Ectodermal cell (in vitro differentiated cells): Measurements from ENCODE around the gene TRIM44.

Experiments used
- H3K27ac ChIP-seq: 2 replicates; pipeline ENCODE4 v1.7.0; 2013; ENCODE audit warnings: mild to moderate bottlenecking, low read depth, low read length; ENCODE audit not compliant: insufficient read depth, poor library complexity, severe bottlenecking
- H3K27me3 ChIP-seq: 2 replicates; pipeline ENCODE4 v1.7.0; 2013; ENCODE audit warnings: mild to moderate bottlenecking, low read length; ENCODE audit not compliant: insufficient read depth, control insufficient read depth, poor library complexity, severe bottlenecking
- H3K36me3 ChIP-seq: one replicate; pipeline ENCODE4 v1.7.0; 2013; ENCODE audit warnings: low read length; ENCODE audit not compliant: control insufficient read depth, insufficient read depth
- H3K4me1 ChIP-seq: one replicate; pipeline ENCODE4 v1.7.0; 2013; ENCODE audit warnings: low read length; ENCODE audit not compliant: control insufficient read depth, insufficient read depth
- H3K4me3 ChIP-seq: 2 replicates; pipeline ENCODE4 v1.7.0; 2013; ENCODE audit warnings: low read depth, low read length, control low read depth; ENCODE audit not compliant: insufficient read depth
- H3K9me3 ChIP-seq: 2 replicates; pipeline ENCODE4 v1.7.0; 2013; ENCODE audit warnings: mild to moderate bottlenecking, low read length, moderate library complexity; ENCODE audit not compliant: control insufficient read depth
- WGBS, 2 experiments: methylation state at CpG; one replicate each; pipeline ENCODE4 v1.1.7; 2013; ENCODE audit warnings: missing lambda C conversion rate in 2 of 2; 5-methylcytosine and 5-hydroxymethylcytosine counted together

Gene TRIM44

DNA sequence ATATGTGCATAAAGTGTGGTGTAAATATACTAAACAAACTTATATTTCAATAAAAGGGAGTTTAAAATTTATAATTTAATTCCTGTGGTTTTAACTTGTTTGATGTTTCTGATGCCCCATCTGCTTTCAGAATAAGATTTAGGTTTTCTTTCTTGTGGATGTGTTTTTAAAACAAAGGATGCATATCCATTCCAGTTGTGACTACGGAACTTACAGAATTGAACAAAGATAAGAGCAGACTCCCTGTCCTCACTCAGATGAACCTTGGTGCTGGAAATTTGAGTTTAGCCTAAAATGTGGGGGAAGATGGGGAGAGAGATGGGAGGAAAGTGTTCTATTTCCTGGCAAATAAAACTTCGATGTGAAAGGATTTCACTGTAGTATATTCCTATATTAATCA, 41.8 kb upstream of the TRIM44 start:
- Histone ChIP-seq H3K4me3 (peak overlapping the region; percentile 80), H3K27ac (no peak overlapping the region), H3K4me1 (peaks cover 18% of the 10 kb centered on the region), H3K9me3 (no peaks in the 10 kb centered on the region), H3K36me3 (no peaks in the 10 kb centered on the region), H3K27me3 (peaks cover 4% of the 10 kb centered on the region)
- 80 to 85% methylated on average over 1 to 2 of the region's 2 CpGs for WGBS, 2 experiments

DNA sequence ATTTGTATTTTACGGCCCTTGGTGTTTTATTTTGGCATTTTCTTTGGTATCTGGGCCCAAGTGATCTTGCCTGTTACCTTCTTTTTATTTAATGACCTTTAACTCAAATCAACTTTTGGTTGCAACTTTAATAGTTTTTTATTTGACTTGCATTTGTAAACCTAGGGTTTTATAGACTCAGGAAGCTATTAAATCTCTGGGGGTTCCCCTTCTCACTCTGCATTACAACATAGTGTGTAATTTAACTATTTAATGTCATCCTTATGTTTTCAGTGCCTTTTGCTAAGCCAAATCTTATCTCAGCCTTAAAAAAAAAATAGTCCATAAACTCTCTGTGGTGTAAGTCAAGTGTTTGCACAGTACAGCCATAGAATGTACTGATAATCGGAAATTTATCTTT, 41.0 kb upstream of the TRIM44 start:
- peaks cover 16% of the 10 kb centered on the region for H3K4me1 ChIP-seq
- no peaks in the 10 kb centered on the region for H3K36me3 ChIP-seq
- H3K9me3 ChIP-seq, result no peaks in the 10 kb centered on the region
- 91 to 100% methylated on average over 1 to 2 of the region's 2 CpGs for WGBS, 2 experiments
- peak overlapping the region; percentile 80 for H3K4me3 ChIP-seq
- H3K27me3 ChIP-seq, result peaks cover 4% of the 10 kb centered on the region
- no peak overlapping the region for H3K27ac ChIP-seq

DNA sequence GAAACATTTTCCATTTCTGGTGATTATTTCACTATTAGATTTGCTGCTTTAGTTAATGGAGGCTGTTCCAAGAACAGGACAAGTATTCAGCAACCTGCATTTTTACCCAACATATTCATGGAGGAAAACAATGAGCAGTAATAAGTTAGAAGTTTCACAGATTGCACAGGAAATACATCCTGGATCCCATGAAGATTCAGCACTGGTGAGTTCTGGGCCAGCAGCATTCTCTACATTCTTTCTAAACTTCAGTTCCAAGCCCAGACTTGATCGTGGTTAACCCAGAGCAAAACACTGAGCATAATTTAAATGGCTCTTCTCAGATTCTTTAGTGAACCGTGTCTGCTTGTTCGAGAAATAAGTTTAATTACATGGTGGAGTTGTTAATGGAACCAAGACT, 40.5 kb upstream of the TRIM44 start:
- no peak overlapping the region for H3K27ac ChIP-seq
- H3K9me3 ChIP-seq, result no peaks in the 10 kb centered on the region
- H3K36me3 ChIP-seq, result no peaks in the 10 kb centered on the region
- H3K4me1 ChIP-seq, result peaks cover 11% of the 10 kb centered on the region
- H3K27me3 ChIP-seq, result peaks cover 4% of the 10 kb centered on the region
- H3K4me3 ChIP-seq, result no peak overlapping the region
- WGBS, 2 experiments, result 78 to 80% methylated on average over 3 of the region's 3 CpGs

DNA sequence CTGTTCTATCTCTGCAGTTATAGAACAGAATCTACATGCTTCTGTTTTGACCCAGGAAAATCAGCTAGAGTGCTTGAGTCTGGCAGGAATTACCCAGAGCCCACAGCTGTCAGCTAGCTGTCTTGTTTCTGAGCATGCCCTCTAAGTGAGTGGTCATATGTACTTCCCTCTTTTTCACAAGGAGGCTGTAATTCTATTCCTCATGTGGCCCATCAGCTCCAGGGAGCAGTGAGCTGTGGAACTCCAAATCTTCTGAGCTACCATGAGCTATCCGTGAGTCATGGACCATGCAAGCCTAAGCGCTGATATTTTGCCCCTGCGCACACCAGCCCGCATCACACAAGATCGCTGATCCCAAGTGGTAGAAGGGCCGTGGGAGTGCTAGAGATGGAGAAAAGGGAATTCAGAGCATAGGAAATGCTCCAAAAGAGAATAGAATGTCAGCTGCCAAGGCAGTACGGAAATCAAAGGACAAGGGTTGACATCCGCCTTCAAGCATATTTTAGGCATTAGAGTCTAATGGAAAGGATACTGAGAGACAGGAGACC, 38.9 kb upstream of the TRIM44 start:
- H3K4me3 ChIP-seq, result no peak overlapping the region
- H3K9me3 ChIP-seq, result no peaks in the 10 kb centered on the region
- H3K4me1 ChIP-seq, result peaks cover 4% of the 10 kb centered on the region
- H3K27ac ChIP-seq, result no peak overlapping the region
- 88% methylated on average over 8 of the region's 8 CpGs for WGBS, 2 experiments
- no peaks in the 10 kb centered on the region for H3K36me3 ChIP-seq
- H3K27me3 ChIP-seq, result peaks cover 4% of the 10 kb centered on the region

DNA sequence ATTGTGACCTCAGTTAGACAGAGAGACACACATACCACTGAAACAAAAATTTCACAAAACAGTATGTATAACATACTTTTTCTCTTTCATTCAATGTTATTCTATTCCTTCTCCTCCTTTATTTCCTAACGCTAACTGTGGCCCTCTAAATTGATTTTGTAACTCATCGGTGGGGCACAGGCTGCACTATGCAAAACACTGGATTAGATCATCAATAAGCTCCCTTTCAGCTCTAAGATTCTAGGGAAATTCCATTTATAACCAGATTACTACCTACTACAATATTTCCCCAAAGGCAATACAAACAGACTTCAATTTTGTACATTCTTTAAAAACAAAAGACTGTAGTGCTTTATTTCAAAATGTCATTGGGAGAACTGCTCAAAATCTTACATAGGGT, 38.3 kb upstream of the TRIM44 start:
- no peak overlapping the region for H3K4me3 ChIP-seq
- no peaks in the 10 kb centered on the region for H3K9me3 ChIP-seq
- WGBS, 2 experiments, result 93 to 97% methylated on average over 2 of the region's 2 CpGs
- H3K36me3 ChIP-seq, result no peaks in the 10 kb centered on the region
- H3K27me3 ChIP-seq, result peaks cover 4% of the 10 kb centered on the region
- H3K4me1 ChIP-seq, result peaks cover 4% of the 10 kb centered on the region
- H3K27ac ChIP-seq, result no peak overlapping the region

DNA sequence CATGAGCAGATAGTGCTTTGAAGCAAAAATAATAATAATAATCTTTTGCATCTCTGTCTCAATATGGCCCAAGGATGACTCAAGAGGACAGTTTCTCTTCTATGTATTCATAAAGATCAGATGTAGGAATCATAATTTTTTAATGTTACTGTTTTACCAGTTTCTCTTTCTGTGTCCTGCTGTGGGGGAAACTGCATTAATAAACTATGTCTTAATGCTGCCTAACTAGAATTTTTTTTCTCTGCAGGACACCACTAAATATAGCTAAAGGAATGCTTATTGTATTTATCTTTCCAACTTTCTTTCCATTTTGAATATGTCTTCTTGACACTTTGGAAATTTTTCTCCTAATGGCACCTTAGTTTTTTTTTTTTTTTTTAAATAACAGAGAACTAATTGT, 37.8 kb upstream of the TRIM44 start:
- peaks cover 1% of the 10 kb centered on the region for H3K27me3 ChIP-seq
- H3K4me1 ChIP-seq, result peaks cover 4% of the 10 kb centered on the region
- H3K9me3 ChIP-seq, result no peaks in the 10 kb centered on the region
- no peak overlapping the region for H3K27ac ChIP-seq
- H3K36me3 ChIP-seq, result no peaks in the 10 kb centered on the region
- no peak overlapping the region for H3K4me3 ChIP-seq

DNA sequence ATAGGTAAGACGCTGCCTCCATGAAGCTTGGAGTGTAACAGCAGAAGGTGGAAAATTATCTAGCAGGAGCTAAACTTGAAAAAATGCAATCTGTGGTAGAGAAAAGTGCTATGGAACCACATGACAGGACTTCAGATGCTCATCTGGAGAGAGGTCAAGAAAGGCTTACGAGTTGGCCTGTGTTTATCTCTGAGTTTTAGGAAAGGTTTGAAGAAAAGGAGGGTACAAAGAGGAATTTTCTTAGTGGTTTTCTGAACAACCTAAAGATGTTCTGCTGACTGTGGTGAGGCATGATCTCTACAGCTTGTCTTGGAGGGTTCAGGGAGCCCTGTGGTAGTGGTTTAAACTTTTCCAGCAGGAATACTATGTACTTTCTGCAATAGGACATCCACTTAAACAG, 36.1 kb upstream of the TRIM44 start:
- H3K9me3 ChIP-seq, result no peaks in the 10 kb centered on the region
- no peak overlapping the region for H3K27ac ChIP-seq
- H3K4me1 ChIP-seq, result peaks cover 4% of the 10 kb centered on the region
- no peak overlapping the region for H3K4me3 ChIP-seq
- no peaks in the 10 kb centered on the region for H3K27me3 ChIP-seq
- H3K36me3 ChIP-seq, result no peaks in the 10 kb centered on the region
- WGBS, 2 experiments, result 90 to 92% methylated on average over 2 of the region's 2 CpGs

DNA sequence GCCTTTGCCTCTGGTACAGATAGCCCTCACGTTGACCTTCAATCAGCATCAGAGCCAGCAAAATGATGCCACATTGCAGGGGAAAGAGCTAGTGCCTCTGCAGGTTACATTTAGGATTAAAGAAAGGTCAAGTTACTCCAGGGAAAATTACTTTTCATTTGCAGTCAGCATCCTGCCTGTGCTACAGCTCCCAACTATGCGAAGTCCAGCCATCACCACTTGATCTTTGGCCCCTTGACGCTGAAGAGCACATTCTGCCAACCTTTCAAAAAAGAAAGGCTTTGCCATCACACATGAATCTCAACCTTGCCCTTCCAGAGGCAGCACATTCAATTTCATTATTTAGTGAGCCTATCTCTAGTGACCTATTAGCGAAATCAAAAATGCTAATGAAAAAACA, 33.1 kb upstream of the TRIM44 start:
- WGBS, 2 experiments, result 90 to 92% methylated on average over 4 of the region's 4 CpGs
- Histone ChIP-seq H3K4me1 (no peaks in the 10 kb centered on the region), H3K27ac (no peak overlapping the region), H3K4me3 (no peak overlapping the region), H3K9me3 (no peaks in the 10 kb centered on the region), H3K27me3 (no peaks in the 10 kb centered on the region), H3K36me3 (no peaks in the 10 kb centered on the region)

DNA sequence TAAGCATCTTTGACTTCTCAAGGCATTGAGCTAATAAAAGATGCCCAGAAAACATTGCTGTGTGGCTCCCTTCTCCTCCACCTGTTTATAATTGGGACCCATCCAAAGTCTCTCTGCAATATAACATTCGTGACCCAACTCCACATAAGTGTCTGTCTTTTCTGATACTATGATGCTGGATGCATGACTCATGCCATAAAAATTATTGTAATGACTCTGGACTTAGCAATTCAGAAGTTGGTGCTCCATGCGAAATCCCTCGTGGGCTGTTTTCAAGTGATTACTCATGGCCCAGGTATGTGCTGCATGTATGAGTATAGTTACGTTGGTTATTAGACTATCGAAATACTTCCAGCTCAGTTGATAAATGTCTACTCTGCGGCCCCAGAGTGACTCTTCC, 32.7 kb upstream of the TRIM44 start:
- Histone ChIP-seq H3K9me3 (no peaks in the 10 kb centered on the region), H3K27me3 (no peaks in the 10 kb centered on the region), H3K4me1 (no peaks in the 10 kb centered on the region), H3K36me3 (no peaks in the 10 kb centered on the region), H3K4me3 (no peak overlapping the region), H3K27ac (no peak overlapping the region)
- WGBS, 2 experiments, result 92 to 97% methylated on average over 6 of the region's 6 CpGs

DNA sequence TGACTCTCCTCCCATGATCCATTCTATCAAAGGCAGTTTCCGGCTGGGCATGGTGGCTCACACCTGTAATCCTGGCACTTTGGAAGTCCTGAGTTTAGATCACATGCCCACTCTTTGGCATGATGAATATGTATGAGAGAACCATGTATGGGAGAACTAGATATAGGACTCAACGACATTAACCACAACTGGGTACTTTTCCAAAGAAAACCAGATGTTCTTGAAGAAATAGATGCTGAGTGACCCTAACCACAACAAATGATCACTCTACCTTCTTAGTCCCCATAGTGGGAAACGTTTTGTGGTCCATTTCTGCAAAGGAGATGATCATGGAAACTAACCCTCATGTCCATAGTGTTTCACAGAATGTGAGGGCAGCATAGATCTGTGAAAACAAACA, 30.7 kb upstream of the TRIM44 start:
- Histone ChIP-seq H3K36me3 (no peaks in the 10 kb centered on the region), H3K4me3 (no peak overlapping the region), H3K4me1 (no peaks in the 10 kb centered on the region), H3K27me3 (no peaks in the 10 kb centered on the region), H3K9me3 (no peaks in the 10 kb centered on the region), H3K27ac (no peak overlapping the region)
- WGBS, 2 experiments, result 87 to 100% methylated on average over 3 of the region's 3 CpGs

DNA sequence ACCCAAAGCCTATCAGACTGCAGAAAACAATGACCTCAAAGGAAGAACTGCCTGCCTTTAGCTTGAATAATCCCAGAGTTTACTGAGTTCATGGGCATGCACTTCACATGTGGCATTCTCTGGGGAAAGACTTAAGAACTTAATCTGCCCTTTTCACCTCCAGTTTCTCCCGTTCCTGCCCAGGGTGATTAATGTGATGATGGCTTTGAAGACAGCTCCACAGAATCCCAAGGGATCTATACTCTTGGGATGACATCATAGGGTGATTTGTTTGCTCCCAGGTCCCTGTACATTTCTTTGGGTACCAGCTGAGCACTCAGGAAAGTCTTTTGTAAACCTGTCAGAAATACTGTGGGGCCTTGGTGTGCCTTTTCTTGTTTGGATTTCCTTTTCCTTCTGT, 30.3 kb upstream of the TRIM44 start:
- Histone ChIP-seq H3K4me3 (no peak overlapping the region), H3K9me3 (no peaks in the 10 kb centered on the region), H3K27me3 (no peaks in the 10 kb centered on the region), H3K36me3 (no peaks in the 10 kb centered on the region), H3K27ac (no peak overlapping the region), H3K4me1 (no peaks in the 10 kb centered on the region)
- 50 to 80% methylated on average over 1 of the region's 1 CpG for WGBS, 2 experiments
